Neural progenitor cell (in vitro differentiated cells): Measurements from ENCODE around the gene HNRNPM.

Experiments
- CTCF ChIP-seq: fragments of 200-600 bp; sonication (generic); IDR thresholded peaks from 2 replicates; pipeline ENCODE4 v1.5.1; 2017; ENCODE audit warnings: antibody characterized with exemption, mild to moderate bottlenecking
- EZH2 ChIP-seq: fragments of 200-600 bp; sonication (generic); IDR thresholded peaks from 2 replicates; pipeline ENCODE4 v1.6.1; 2017; ENCODE audit warnings: antibody characterized with exemption, mild to moderate bottlenecking, moderate library complexity
- EZH2phosphoT487 ChIP-seq: fragments of 200-600 bp; sonication (generic); IDR thresholded peaks from 2 replicates; pipeline ENCODE4 v1.6.1; 2017; ENCODE audit warnings: antibody characterized with exemption

- TF ChIP-seq CTCF (no peak), EZH2phosphoT487 (no peak), EZH2 (no peak)
Measured at GRCh38 chr19:8449830-8450229, 5.1 kb downstream of the HNRNPM start.
